HG02623 (cell line): ENCODE data around the gene MPC1.

Experiments used
- ATAC-seq: cut with Tn5 transposase; IDR thresholded peaks from one replicate; pipeline ENCODE4 v1.9.1; 2021; ENCODE audit warnings: moderate library complexity; ENCODE audit not compliant: unreplicated experiment

MPC1 gene

DNA sequence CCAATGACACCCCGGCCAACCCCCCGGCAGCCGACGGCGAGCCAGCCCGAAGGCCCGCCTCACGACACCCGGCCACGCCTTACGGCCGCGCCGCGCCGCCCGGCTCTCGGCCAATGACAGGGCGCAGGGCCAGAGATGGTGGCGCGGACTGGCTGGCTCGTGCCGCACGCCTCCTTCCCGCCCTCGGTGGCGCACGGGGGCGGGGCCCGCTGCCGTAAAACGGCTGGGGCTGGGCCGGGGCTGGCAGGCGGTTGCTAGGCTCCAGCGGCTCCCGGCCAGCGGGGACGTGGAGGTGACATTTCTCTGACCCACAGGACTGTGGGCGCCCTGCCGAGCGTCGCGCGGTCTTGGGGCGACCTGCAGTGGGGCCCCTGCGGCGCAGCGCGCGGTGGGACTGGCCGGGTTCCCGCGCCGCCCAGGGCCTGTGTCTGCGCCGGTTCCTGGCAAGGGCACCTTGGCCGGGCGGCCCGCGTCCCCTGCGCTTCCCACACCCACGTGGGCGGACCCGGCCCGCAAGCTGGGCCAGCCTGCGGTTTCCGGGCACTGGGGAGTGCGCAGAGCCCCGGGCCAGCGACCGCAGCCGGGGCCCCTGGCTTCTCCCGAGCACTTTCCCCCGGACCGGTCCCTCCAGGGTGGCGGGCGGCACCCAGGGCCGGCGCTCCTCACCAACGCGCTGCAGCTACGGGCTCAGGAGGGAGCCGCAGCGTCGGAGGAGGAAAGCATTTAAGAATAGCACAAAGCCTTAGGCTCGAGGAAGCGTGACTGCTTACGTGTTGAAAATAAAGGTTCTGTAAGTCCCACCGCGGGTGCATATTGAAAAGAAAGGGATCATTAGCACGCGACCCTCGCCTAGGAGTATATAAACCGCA lies at the start of gene MPC1:
Gene MPC1, minus strand, starts transcription at position 8 of the 869 bp plus-strand sequence. CDS start 64 bp downstream, outside the sequence.
- peak; percentile 86 for ATAC-seq

DNA sequence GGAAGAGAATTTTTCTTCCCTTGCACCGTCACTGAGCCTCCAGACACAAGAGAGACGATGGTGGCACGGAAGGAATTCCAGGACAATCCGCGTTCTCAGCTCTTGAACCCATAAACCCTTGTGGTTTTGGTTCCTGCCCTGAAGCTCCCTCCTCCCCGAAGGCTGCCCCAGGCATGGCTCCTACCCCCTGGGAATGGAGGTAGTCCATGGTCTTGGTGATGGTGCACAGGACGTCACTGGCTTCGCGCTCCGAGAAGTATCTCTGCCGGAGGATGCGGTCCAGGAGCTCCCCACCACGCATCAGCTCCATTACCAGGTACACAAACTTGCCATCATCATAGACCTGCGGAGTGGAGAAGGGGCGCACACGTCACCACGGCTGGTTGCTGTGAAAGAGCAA lies 47.5 kb upstream of the MPC1 start:
- no peak for ATAC-seq

DNA sequence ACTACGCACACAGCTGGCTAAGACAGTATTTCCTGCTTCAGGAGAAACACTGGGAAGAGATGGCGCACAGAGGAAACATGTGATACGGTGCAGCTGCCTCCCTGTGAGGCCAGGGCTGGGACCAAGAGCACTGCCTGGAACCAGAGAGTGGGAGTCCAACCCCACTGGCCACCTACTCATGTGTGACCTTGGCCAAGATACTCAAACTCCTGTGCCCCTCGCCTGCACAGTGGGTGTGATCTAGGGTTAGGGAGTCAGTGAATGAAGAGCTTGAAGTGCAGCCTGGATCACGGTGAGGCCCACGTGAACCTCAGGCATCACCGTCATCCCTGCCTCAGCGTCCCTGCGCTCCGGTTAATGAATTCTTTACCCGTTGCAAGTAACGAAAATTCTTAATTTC lies 41.7 kb upstream of the MPC1 start:
- ATAC-seq = no peak

DNA sequence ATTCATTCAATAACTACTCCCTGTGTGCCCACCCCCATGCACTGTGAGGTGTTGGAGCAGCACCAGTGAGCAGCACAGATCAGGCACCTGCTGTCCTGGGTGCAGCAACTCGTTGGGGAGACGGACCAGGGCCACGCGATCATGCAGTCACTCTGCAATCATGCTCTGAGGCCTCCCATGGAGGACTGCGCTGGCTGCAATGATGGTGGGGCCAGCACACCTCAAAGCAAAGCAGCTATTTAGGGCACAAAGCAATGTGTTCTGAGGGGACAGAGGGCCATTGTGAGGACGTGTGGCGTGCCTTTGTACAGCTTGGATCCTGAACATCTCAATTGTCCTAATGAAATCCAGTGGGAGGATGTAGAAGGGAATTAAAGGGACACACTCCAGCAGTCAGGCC lies 41.0 kb upstream of the MPC1 start:
- no peak for ATAC-seq

- no peak for ATAC-seq
Measured at GRCh38 chr6:166423051-166423745, 40.5 kb upstream of the MPC1 start.

- no peak for ATAC-seq
Measured at GRCh38 chr6:166422201-166422940, 39.6 kb upstream of the MPC1 start.

GRCh38 chr6:166420351-166420750 lies 37.6 kb upstream of the MPC1 start:
- no peak for ATAC-seq

DNA sequence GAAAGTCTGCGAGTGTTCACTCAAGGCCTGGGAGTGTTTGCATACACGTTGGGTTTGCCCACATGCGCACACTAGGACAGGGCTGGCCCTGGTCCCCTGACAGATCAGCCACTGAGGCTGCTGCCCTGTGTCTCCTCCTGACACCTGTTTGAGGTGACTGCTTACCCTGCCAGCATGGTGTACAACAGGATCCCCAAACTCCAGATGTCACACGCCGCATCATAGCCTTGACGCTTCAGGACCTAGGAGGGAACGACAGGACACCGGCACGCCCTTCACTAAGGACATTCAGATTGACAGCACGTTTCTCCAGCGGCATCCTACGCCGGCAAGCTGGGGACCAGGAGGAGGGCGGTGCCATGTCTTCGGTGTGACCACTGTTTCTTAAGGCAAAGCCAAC lies 37.0 kb upstream of the MPC1 start:
- ATAC-seq = no peak

DNA sequence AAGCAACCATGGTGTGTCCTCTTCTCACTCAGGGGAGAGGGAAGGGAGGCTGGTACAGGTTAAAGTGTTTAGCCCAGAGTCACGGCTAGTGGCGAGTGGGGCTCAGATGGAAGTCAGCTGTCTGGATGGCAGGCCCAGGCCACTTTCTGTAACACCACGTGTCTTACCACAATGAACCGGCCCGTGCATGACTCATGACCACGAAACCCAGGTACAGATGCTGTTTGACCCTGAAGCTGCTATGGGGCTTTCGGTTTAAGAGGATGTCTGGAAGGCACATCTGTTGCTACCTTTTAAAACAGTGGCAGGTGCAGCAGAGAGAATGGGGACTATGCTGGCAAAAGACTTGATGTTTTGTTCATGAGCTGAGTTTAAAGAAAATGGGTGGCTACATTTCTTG lies 36.5 kb upstream of the MPC1 start:
- ATAC-seq = peak; percentile 94

- no peak for ATAC-seq
Measured at GRCh38 chr6:166418691-166419143, 36.0 kb upstream of the MPC1 start.

DNA sequence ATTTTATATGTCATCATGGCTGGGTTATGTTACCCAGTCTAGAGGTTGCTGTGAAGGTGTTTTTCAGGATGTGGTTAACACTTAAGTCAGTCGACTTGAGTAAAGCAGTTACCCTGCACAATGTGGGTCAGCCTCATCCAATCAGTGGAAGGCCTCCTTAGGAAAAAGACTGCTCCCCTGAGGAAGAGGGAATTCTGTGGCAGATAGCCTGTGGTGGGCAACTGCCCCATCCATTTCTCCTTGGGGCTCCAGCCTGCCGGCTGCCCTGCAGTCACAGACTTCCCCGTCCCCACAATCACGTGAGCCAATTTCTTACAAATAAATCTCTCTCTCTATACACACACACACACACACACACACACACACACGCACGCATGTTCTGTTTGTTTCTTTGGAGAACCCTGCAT lies 34.5 kb upstream of the MPC1 start:
- ATAC-seq = no peak

GRCh38 chr6:166415833-166416347 lies 33.1 kb upstream of the MPC1 start:
- ATAC-seq = no peak

DNA sequence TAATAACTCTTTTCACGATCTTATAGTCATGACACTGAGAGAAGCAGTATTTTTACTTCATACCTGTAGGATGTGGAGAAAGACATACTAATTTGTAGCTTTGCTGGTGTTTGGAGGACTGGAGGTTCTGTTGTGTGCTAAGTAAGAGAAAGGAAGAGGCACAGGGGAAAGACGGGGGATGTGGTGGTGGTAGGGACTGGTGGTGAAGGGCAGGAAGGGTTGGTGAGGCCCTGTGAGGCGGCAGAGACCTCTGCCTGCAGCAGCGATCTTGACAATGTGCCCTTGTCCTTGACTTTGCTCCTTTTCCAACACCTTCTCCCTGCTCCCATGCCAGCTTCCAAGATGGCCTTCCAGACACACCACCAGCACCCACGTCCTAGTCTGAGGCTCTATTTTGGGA lies 32.6 kb upstream of the MPC1 start:
- no peak for ATAC-seq

DNA sequence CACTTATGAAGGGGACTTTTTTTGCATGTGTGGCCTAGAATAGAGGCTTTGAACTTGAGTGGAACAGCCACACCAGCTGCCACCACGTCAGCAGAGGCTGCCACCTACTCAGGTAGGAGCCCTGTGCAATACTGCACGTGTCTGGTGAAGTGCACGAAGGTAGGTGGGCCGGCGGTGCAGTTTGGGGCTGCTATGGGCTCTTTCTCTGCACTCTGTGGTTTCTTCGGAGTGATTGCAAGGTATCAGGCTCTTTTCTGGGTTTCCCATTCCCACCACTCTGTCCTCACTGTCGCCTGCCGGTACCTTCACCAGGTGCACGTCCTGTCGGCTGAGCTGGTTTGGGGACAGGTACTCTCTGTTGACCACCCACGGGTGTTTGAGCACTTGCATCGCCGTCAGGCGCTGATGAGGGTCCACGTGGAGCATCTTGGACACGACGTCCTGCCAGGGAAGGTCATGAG lies 30.8 kb upstream of the MPC1 start:
- no peak for ATAC-seq

GRCh38 chr6:166412911-166413384 lies 30.2 kb upstream of the MPC1 start:
- ATAC-seq = no peak

- ATAC-seq = no peak
Measured at GRCh38 chr6:166412156-166412910, 29.6 kb upstream of the MPC1 start.

- no peak for ATAC-seq
Measured at GRCh38 chr6:166411721-166412151, 29.0 kb upstream of the MPC1 start.

DNA sequence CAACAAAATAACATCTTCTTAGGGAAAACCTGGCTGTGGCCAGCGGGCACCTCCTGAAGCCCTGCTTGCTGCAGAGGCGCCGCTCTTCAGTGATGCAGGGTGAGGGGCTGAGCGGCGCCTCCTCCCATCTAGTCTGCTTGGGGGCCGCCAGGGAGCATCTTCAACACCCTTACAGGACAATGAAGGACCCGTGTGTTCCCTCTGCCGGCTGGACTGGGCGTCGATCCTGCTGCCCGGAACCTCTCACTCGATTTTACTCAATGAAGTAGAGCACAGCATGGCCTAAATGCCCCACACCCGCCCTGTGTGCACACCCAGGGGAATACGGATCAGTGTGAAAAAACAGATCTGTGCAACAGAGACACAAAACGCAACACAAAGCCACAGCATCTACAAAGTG lies 28.5 kb upstream of the MPC1 start:
- ATAC-seq = no peak

- ATAC-seq = no peak
Measured at GRCh38 chr6:166410426-166410935, 27.7 kb upstream of the MPC1 start.
